GM15510 (cell line): ENCODE measurements around the gene WWC2.

Experiments
- POLR2A ChIP-seq: IDR thresholded peaks from 3 replicates; pipeline ENCODE4 v1.6.1; 2011; ENCODE audit warnings: borderline replicate concordance; ENCODE audit not compliant: insufficient read length; ENCODE audit errors: extremely low read depth

WWC2 gene

GRCh38 chr4:183096276-183096965, 2.6 kb upstream of the WWC2 start:
- TF ChIP-seq POLR2A: no peak

GRCh38 chr4:183097231-183098018, 1.6 kb upstream of the WWC2 start:
- no peak for TF ChIP-seq POLR2A

- TF ChIP-seq POLR2A: no peak
Observed at GRCh38 chr4:183098019-183098722, 886 bp upstream of the WWC2 start.

- TF ChIP-seq POLR2A: no peak
Observed at GRCh38 chr4:183099537-183100297, 660 bp downstream of the WWC2 start.

GRCh38 chr4:183100298-183100599, 1.2 kb downstream of the WWC2 start:
- no peak for TF ChIP-seq POLR2A

GRCh38 chr4:183100827-183101226, 1.8 kb downstream of the WWC2 start:
- no peak for TF ChIP-seq POLR2A

- TF ChIP-seq POLR2A: no peak
Observed at GRCh38 chr4:183101956-183102480, 3.0 kb downstream of the WWC2 start.

GRCh38 chr4:183105092-183105491, 6.0 kb downstream of the WWC2 start:
- TF ChIP-seq POLR2A: no peak

- TF ChIP-seq POLR2A: no peak
Observed at GRCh38 chr4:183106839-183107238, 7.8 kb downstream of the WWC2 start.

GRCh38 chr4:183107891-183108459, 8.9 kb downstream of the WWC2 start:
- no peak for TF ChIP-seq POLR2A

GRCh38 chr4:183110244-183110643, 11.2 kb downstream of the WWC2 start:
- TF ChIP-seq POLR2A: no peak

- TF ChIP-seq POLR2A: no peak
Observed at GRCh38 chr4:183111452-183111885, 12.4 kb downstream of the WWC2 start.

GRCh38 chr4:183118141-183118540, 19.1 kb downstream of the WWC2 start:
- TF ChIP-seq POLR2A: no peak

- no peak for TF ChIP-seq POLR2A
Observed at GRCh38 chr4:183118585-183118984, 19.5 kb downstream of the WWC2 start.
